ENCODE measurements around the gene SAMD11.
A peak's percentile ranks its signal among the peaks of the same experiment; 100 is the strongest.

SAMD11 gene

GRCh38 chr1:947958-948357 is 24.2 kb downstream of the SAMD11 start:
- no peak for DNase-seq

- no peak for DNase-seq
These were observed 26.5 kb downstream of the SAMD11 start for GRCh38 chr1:950268-950667.

- no peak for DNase-seq
These were observed 27.2 kb downstream of the SAMD11 start for GRCh38 chr1:950881-951280.

- no peak for DNase-seq
These were observed 27.6 kb downstream of the SAMD11 start for GRCh38 chr1:951364-951763.

DNA sequence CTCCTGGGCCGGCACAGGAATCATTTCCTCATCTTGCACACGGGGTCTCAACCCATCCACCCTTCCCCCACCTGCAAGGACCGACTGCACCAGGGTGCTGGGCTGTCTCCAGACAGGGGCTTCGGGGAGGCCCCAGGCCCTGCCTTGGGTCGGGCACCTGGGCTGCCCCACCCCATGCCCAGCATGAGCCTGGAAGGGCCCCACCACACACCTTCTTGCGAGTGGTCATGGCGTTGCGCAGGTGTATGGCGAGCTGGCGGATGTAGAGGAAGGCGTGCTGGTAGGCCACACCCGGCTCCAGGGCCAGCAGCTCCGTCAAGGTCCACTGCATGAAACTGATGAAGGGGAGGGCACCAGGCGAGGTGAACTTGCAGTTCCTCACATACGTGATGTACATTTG is 28.5 kb downstream of the SAMD11 start:
- DNase-seq, result no peak

- no peak for DNase-seq
These were observed 28.9 kb downstream of the SAMD11 start for GRCh38 chr1:952603-953002.

- DNase-seq, result no peak
These were observed 30.0 kb downstream of the SAMD11 start for GRCh38 chr1:953524-954320.

DNA sequence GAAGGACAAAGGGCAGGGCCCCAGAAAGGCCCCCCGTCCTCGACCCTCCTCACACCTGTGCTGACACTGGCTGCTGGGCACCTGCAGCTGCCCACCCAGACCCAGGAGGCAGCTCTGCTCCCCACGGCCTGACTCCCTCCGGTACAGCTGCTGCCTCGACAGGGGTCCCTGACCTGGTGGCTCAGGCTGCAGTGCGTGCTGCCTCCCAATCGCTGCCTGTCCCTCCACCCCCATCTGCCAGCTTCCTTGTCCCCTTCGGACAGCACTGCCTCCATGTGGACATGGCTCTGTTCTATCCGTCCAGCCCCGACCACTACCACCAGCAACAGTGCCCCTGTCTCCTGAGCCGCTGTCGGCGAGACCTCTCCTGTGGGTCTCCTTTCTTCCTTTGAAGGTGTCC is 31.2 kb downstream of the SAMD11 start:
- no peak for DNase-seq

DNA sequence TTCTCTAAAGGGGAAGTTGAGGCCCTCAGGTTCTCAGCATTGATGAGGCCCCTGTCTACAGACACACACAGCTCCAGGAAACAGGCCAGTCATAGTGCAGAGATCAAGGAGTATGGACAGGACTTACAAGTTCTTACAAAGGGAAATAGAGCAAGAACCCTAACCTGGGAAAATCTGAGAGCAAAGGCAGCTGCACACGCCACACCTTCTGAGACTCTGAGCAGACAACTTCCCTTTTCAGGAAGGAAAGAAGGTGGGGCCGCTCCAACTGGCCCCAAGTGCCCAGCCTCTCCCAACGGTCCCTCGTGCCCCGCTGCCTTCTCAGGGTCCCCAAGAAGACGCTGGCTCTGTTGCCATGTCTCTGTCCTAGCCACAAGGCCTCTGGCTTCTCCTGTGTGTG is 31.8 kb downstream of the SAMD11 start:
- no peak for DNase-seq

DNA sequence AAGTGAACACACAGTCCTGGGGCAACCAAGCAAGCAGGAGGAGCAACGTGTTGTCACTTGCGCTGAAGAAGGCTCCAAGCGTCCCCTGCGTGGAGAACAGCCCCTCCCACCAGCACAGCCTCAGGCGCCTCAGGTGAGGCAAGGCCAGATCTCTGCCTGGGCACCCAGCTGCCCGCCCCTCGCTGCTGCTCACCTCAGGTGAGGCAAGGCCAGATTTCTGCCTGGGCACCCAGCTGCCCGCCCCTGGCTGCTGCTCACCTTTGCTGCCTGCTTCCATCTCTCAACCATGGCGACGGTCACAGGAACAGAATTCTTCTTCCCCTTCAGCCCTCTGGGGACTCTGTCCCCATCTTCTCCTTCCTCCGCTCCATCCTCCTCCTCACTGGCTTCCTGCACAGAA is 32.9 kb downstream of the SAMD11 start:
- DNase-seq, result no peak

DNA sequence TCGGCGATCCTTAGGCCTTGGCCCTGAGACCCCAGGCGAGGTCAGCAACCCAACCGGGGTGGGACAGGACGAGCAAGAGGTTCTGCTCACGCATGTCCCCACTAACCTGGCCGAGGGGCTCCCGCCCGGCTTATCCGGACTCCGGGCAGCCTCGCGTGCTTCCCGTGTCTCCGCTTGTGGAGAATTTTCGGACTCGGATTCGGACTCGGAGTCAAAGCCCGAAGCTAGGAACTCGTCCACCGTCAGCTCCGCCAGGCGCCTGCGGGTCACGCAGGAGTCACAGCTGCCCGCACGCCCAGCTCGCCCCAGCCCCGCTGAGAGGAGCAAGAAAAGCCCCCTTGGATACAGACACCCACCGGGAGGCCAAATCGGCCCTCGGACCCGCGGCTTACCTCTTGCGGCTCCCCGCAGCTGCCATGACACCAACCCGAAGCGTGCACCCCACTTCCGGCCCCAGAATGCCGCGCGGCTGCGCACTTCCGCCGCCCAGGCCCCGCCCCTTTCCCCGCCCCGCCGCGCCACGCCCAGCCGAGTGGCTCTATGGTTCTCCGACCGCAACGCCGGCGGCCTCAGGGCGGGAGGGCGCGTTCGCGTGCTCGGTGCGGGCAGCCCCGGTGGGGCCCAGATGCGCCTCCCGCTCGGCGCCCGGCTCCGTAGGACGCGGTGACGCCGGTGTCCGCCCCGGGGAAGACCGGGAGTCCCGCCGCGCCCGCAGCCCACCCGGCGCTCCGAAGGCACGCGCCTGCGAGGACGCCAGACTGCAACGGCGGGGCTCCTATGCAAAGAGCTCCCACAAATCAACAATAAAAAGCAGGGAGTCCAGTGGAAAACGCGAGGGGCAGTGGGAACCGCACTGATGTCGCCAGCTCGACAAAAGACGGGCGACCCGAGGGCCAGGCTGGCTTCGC is 35.4 kb downstream of the SAMD11 start, which contains the start of gene NOC2L:
NOC2L (minus strand) TSS at position 434 of the 908 bp plus-strand sequence; CDS start at position 418, 16 bp downstream.
- peak; percentile 86 for DNase-seq

DNA sequence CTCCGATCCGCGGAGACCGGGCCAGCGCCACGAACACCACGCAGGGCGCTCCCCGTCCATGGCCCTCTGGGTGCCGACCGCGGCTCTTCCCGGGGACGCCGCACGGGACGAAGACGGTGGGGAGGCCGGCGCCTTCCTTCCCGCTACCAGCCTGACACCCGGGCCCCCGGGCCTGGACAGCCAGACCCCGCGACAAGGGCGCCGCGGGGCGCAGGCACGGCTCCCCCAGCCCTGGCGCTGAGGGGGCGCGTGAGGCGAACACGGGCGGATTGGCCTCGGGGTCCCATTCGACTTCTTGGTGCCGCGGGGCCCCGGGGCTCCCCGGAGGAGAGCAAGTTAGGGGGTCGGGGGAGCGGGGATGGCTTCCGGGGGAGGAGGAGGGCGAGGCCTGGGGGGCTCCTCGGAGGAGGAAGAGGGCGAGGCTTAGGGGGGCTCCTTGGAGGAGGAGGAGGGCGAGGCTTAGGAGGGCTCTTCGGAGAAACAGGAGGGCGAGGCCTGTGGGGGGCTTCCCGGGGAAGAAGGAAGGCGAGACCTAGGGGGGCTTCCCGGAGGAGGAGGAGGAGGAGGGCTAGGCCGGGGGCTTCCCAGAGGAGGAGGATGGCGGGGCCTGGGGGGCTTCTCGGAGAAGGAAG is 36.1 kb downstream of the SAMD11 start:
- DNase-seq, result no peak

DNA sequence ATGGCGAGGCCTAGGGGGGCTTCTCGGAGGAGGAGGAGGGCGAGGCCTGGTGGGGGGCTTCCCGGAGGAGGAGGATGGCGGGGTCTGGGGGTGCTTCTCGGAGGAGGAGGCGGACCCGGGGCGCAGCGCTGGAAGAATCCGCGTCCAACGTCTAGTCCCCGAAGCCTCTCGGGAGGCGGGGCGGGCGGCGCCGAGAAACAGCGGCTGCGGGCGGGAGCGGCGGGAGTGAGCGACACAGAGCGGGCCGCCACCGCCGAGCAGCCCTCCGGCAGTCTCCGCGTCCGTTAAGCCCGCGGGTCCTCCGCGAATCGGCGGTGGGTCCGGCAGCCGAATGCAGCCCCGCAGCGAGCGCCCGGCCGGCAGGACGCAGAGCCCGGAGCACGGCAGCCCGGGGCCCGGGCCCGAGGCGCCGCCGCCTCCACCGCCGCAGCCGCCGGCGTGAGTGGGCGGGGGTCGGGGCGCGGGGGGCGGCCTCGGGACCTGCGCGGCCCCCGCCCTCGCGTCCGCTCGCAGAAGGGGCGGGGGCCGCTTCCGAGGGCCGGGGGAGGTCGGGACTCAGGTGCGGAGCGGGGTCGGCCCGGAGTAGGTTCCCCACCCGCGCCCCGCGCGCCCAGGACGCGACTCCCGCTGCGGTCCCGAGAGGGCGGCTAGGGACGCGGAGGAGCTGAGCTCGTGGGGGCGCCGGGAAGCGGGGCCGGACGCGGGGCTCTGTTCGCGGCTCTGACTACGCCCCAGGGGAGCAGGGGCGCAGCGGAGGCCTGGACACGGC is 36.8 kb downstream of the SAMD11 start, which contains the start of gene KLHL17:
KLHL17 (plus strand) TSS at position 222 of the 769 bp plus-strand sequence; CDS start at position 332, 110 bp downstream.
- DNase-seq, result peak; percentile 79

GRCh38 chr1:961132-961669 is 37.5 kb downstream of the SAMD11 start:
- DNase-seq, result no peak

DNA sequence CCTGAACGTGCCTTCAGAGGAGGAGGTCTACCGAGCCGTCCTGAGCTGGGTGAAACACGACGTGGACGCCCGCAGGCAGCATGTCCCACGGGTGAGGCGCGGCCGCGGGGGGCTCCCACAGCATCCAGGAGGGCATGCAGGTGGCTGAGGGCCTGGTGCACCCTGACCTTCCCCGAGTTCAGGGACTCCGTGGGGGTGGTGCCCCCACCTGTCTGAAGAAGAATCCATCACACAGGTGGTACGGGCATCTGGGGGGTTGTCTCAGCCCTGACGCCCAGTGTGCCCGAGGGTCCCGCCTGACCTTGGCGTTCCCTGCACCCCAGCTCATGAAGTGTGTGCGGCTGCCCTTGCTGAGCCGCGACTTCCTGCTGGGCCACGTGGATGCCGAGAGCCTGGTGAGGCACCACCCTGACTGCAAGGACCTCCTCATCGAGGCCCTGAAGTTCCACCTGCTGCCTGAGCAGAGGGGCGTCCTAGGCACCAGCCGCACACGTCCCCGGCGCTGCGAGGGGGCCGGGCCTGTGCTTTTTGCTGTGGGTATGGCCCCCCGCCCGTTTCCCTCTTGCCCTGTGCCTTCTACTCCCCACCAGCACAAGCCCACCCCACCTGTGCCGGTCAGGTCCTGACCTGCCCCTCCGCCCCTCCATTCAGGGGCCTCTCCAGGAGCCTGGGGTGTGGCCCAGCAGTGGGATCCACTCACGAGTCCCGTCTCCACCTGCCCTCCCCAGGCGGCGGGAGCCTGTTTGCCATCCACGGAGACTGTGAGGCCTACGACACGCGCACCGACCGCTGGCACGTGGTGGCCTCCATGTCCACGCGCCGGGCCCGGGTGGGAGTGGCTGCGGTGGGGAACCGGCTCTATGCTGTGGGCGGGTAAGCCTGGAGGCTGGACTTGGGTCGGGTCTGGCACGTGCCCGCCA is 38.9 kb downstream of the SAMD11 start:
- DNase-seq, result no peak

DNA sequence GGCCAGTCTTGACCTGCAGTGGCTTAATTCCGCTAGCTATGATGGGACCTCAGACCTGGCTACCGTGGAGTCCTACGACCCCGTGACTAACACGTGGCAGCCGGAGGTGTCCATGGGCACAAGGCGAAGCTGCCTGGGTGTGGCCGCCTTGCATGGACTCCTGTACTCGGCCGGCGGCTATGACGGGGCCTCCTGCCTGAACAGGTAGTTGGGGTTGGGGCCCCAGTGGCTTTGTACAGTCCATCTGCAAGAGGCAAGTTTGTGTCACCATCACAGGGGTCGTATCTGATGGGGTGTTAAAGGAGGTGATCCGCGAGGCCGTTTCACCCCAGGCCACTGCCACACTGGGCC is 39.6 kb downstream of the SAMD11 start:
- DNase-seq, result no peak

DNA sequence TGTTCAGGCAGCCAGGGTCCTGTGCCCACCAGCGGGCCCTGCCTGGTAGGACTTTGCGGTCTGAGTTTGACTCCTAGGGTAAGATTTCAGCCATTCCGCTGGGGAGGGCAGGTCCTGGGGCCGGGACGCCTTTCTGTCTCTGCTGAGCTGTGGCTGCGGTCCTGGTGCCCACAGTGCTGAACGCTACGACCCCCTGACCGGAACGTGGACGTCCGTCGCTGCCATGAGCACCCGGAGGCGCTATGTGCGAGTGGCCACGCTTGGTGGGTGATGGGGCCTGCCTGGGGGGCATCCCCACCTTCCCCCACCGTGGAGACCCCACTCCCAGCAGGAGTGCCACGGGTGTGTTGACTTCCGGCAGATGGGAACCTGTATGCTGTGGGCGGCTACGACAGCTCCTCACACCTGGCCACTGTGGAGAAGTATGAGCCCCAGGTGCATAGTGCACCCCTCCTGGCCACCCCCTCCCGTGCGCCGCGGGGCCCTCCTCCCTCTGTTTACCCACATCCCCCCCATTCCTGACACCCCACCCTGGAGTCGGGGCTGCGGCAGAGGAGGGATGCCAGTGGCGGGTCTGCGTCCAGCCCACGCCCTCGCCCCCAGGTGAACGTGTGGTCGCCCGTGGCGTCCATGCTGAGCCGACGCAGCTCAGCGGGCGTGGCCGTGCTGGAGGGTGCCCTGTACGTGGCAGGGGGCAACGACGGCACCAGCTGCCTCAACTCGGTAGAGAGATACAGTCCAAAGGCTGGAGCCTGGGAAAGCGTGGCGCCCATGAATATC is 40.2 kb downstream of the SAMD11 start:
- DNase-seq, result no peak

DNA sequence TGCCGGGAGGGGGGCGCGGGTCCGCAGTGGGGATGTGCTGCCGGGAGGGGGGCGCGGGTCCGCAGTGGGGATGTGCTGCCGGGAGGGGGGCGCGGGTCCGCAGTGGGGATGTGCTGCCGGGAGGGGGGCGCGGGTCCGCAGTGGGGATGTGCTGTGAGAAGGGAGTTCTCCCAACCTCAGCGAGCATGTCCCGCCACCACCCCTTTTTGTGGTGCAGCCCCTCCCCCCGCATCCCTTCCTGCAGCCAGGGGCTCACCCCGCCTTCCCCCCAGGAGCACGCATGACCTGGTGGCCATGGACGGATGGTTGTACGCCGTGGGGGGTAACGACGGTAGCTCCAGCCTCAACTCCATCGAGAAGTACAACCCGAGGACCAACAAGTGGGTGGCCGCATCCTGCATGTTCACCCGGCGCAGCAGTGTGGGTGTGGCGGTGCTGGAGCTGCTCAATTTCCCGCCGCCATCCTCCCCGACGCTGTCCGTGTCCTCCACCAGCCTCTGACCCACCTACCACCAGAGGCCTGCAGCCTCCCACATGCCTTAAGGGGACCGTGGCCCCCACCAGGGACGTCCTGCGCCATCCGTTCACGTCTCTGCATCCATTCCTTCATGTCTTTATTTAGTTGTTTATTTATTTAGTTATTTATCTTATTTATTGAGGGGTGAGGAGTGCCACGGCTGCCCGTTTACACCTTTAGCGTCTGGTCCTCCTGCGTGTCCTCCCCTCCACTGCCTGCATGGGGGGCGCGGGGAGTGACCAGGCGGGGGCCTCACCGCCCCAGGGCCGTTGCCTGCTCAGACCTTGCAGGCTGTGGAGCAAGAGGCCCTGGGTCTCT is 41.2 kb downstream of the SAMD11 start:
- no peak for DNase-seq

DNA sequence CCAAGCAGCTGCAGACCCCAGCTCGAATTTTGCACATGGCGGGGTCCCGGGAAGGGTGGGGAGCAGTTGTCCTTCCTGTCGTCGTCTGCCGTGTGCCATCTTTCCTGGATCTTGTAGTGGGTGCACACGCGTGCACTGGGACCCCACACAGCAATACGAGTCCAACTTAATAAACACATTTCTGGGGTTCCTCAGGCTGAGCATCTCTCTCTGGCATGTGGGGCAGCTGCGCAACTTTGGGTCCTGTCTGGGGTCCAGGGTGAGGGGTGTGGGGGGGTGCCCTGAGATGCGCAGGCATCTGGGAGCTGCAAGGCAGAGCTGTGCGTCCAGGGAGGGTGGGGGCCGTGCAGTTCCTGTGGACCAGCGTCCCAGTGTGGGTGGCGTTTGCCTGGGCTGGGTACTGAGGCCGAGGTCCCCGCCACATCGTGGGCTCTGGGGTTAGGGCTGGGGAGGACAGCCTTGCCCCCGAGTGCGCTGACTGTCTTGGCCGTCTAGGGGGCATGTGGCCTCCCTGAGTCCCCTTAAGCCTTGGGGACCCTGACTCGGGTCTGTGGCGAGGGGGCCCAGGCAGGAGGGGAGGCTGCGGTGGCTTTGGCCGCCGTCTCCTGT is 41.9 kb downstream of the SAMD11 start:
- no peak for DNase-seq

Measured in NCI-H69 (cell line).